ENCODE data around the gene CLSTN1. TPM values are rescaled to one million over a fixed set of nuclear protein-coding genes. Genes with fewer than 3 reads are reported as not detected.

CLSTN1 gene
- total RNA-seq, 1 experiment from 2014 or later = 143 TPM

GRCh38 chr1:9852410-9853248 lies 28.9 kb upstream of the CLSTN1 start:
- ATAC-seq = no peak
- Histone ChIP-seq H3K27me3 (ENCODE audit: control insufficient read depth, insufficient read depth, low read length) (no peaks in the 10 kb centered on the region), H3K4me1 (ENCODE audit: control insufficient read depth, insufficient read depth, low read length) (no peaks in the 10 kb centered on the region; the same call in 1 of the 2 replicates), H3K36me3 (ENCODE audit: control insufficient read depth, insufficient read depth, low read length) (no peaks in the 10 kb centered on the region), H3K9me3 (ENCODE audit: control insufficient read depth, insufficient read depth, low read depth, low read length) (no peaks in the 10 kb centered on the region), H3K27ac (ENCODE audit: low read length) (no peak overlapping the region; the same call in 1 of the 2 replicates), H3K4me3 (ENCODE audit: low read depth in 2 of 2, low read length in 2 of 2) (no peak overlapping the region)
- in situ Hi-C loops (cut with HindIII; ENCODE audit: low pct_unique_long_range_greater_than_20kb, low sequenced_read_pairs) = no loop called here
- intact Hi-C loops (cut with micrococcal nuclease; ENCODE audit: unreplicated experiment) = no loop called here
- BruUV-seq (replicated peaks) = no TSS peak
- DNase-seq (ENCODE audit: low read depth, low spot score) = no peak
- TF ChIP-seq TCF7L2 (IDR thresholded peaks at IDR 0.05; ENCODE audit: low read depth, low read length) (no peak), REST (IDR thresholded peaks at IDR 0.05; ENCODE audit: insufficient read depth in 1 of 2, low read depth in 2 of 2, low read length in 1 of 2) (no peak), SIN3A (IDR thresholded peaks at IDR 0.05; ENCODE audit: borderline replicate concordance, insufficient read depth, low read depth, low read length) (no peak), POLR2AphosphoS5 (IDR thresholded peaks at IDR 0.05; ENCODE audit: low read depth, low read length) (no peak)
- TF ChIP-seq, protein P1, sequence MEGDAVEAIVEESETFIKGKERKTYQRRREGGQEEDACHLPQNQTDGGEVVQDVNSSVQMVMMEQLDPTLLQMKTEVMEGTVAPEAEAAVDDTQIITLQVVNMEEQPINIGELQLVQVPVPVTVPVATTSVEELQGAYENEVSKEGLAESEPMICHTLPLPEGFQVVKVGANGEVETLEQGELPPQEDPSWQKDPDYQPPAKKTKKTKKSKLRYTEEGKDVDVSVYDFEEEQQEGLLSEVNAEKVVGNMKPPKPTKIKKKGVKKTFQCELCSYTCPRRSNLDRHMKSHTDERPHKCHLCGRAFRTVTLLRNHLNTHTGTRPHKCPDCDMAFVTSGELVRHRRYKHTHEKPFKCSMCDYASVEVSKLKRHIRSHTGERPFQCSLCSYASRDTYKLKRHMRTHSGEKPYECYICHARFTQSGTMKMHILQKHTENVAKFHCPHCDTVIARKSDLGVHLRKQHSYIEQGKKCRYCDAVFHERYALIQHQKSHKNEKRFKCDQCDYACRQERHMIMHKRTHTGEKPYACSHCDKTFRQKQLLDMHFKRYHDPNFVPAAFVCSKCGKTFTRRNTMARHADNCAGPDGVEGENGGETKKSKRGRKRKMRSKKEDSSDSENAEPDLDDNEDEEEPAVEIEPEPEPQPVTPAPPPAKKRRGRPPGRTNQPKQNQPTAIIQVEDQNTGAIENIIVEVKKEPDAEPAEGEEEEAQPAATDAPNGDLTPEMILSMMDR (IDR thresholded peaks at IDR 0.05) = no peak
- CTCF ChIA-PET = no interaction called here
- POLR2A ChIA-PET = no interaction called here

GRCh38 chr1:9852004-9852403 lies 28.2 kb upstream of the CLSTN1 start:
- ChIA-PET POLR2A (no interaction called here), CTCF (no interaction called here)
- TF ChIP-seq, protein P1 (IDR thresholded peaks at IDR 0.05) = no peak
- TF ChIP-seq POLR2AphosphoS5 (IDR thresholded peaks at IDR 0.05; ENCODE audit: low read depth, low read length) = no peak
- TF ChIP-seq SIN3A (IDR thresholded peaks at IDR 0.05; ENCODE audit: borderline replicate concordance, insufficient read depth, low read depth, low read length) = no peak
- no peak for TF ChIP-seq TCF7L2 (IDR thresholded peaks at IDR 0.05; ENCODE audit: low read depth, low read length)
- no peak for TF ChIP-seq REST (IDR thresholded peaks at IDR 0.05; ENCODE audit: insufficient read depth in 1 of 2, low read depth in 2 of 2, low read length in 1 of 2)
- ATAC-seq = no peak
- in situ Hi-C loops (cut with HindIII; ENCODE audit: low pct_unique_long_range_greater_than_20kb, low sequenced_read_pairs) = no loop called here
- H3K4me3 ChIP-seq (ENCODE audit: low read depth in 2 of 2, low read length in 2 of 2) = no peak overlapping the region
- H3K27ac ChIP-seq (ENCODE audit: low read length) = no peak overlapping the region; the same call in 1 of the 2 replicates
- no peak for DNase-seq (ENCODE audit: low read depth, low spot score)
- H3K9me3 ChIP-seq (ENCODE audit: control insufficient read depth, insufficient read depth, low read depth, low read length) = no peaks in the 10 kb centered on the region
- no TSS peak for BruUV-seq (replicated peaks)
- H3K27me3 ChIP-seq (ENCODE audit: control insufficient read depth, insufficient read depth, low read length) = no peaks in the 10 kb centered on the region
- no peaks in the 10 kb centered on the region; the same call in 1 of the 2 replicates for H3K4me1 ChIP-seq (ENCODE audit: control insufficient read depth, insufficient read depth, low read length)
- H3K36me3 ChIP-seq (ENCODE audit: control insufficient read depth, insufficient read depth, low read length) = no peaks in the 10 kb centered on the region
- intact Hi-C loops (cut with micrococcal nuclease; ENCODE audit: unreplicated experiment) = no loop called here
